Loucy (cell line): Measurements from ENCODE around the gene FIGNL2.

Experiments used
- CTCF ChIP-seq: fragments of 200-600 bp; sonication (generic); conservative IDR thresholded peaks from 2 replicates; pipeline ENCODE4 v1.5.1; 2014; ENCODE audit warnings: mild to moderate bottlenecking, antibody characterized with exemption, low read length
- EZH2phosphoT487 ChIP-seq: fragments of 200-600 bp; IDR thresholded peaks from 2 replicates; pipeline ENCODE4 v1.6.1; 2018; ENCODE audit warnings: antibody characterized with exemption, mild to moderate bottlenecking, moderate library complexity, borderline replicate concordance

DNA sequence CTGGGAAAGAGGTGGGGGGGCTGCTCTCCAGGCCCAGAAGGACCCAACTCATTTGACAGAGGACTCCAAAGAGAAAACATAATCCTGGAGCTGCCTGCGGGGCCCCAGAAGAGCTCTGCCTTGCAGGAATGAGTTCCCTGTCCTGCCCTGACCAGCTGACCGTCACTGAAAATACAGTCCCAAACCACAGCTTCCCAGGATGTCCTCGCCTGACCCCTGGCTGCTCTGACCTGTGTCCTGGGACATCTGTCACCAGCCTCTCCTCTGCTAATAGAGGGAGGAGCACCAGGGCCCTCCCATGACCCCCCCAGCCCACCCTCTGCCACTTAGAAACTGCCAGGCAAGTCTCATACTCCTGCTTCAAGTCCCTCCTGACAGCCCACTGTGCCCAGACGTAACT is 9.8 kb downstream of the FIGNL2 start:
- no peak for TF ChIP-seq CTCF
- no peak for TF ChIP-seq EZH2phosphoT487
